ENCODE results near the gene RPL39. TPM values are rescaled to one million over a fixed set of nuclear protein-coding genes. Genes with fewer than 3 reads are reported as not detected.

The RPL39 gene
- total RNA-seq, 1 experiment from 2014 or later, result 1,551 TPM

- ATAC-seq (no peak), DNase-seq (ENCODE audit: low spot score) (no peak)
- H3K27me3 Mint-ChIP-seq (ENCODE audit: low read depth), result no peaks in the 10 kb centered on the region
- no peak overlapping the region for H3K27ac Mint-ChIP-seq
- H3K4me3 Mint-ChIP-seq, result no peak overlapping the region
- no peaks in the 10 kb centered on the region for H3K4me1 Mint-ChIP-seq
- ChIA-PET CTCF (no interaction called here), POLR2A (no interaction called here)
- no peaks in the 10 kb centered on the region for H3K9me3 Mint-ChIP-seq
- TF ChIP-seq CREB1 (CRISPR knock-in tag; IDR thresholded peaks at IDR 0.05) (no peak), PRDM15 (CRISPR knock-in tag; IDR thresholded peaks at IDR 0.05) (no peak), ZBTB43 (CRISPR knock-in tag; IDR thresholded peaks at IDR 0.05) (no peak), E2F5 (CRISPR knock-in tag; IDR thresholded peaks at IDR 0.05) (no peak), IRF1 (CRISPR knock-in tag; IDR thresholded peaks at IDR 0.05) (no peak)
- H3K36me3 Mint-ChIP-seq, result peaks cover 28% of the 10 kb centered on the region
Measured at GRCh38 chrX:119828446-119828845, 37.0 kb upstream of the RPL39 start.

GRCh38 chrX:119826399-119826959 is 35.0 kb upstream of the RPL39 start:
- no peak for DNase-seq (ENCODE audit: low spot score)
- Mint-ChIP-seq H3K4me3 (no peak overlapping the region), H3K36me3 (peaks cover 19% of the 10 kb centered on the region), H3K27ac (no peak overlapping the region), H3K27me3 (ENCODE audit: low read depth) (no peaks in the 10 kb centered on the region), H3K9me3 (no peaks in the 10 kb centered on the region), H3K4me1 (no peaks in the 10 kb centered on the region)
- no peak for TF ChIP-seq ZNF425 (CRISPR knock-in tag; conservative IDR thresholded peaks at IDR 0.05)
- TF ChIP-seq ZNF232 (CRISPR knock-in tag; IDR thresholded peaks at IDR 0.05), result no peak
- no peak for TF ChIP-seq JUN (CRISPR knock-in tag; IDR thresholded peaks at IDR 0.05)
- no peak for TF ChIP-seq ARID4B (CRISPR knock-in tag; IDR thresholded peaks at IDR 0.05; ENCODE audit: borderline replicate concordance)
- no peak for TF ChIP-seq E2F4 (CRISPR knock-in tag; IDR thresholded peaks at IDR 0.05; ENCODE audit: borderline replicate concordance, low read depth)
- no peak for TF ChIP-seq ATF6 (CRISPR knock-in tag; IDR thresholded peaks at IDR 0.05)
- TF ChIP-seq OVOL2 (CRISPR knock-in tag; IDR thresholded peaks at IDR 0.05; ENCODE audit: borderline replicate concordance), result no peak
- TF ChIP-seq ZNF281 (CRISPR knock-in tag; IDR thresholded peaks at IDR 0.05), result no peak
- no peak for ATAC-seq
- ChIA-PET CTCF (no interaction called here), POLR2A (no interaction called here)
